Dermis microvascular lymphatic vessel endothelial cell (primary cell): ENCODE measurements around the gene GJB6. TPM values are rescaled to one million over a fixed set of nuclear protein-coding genes. Genes with fewer than 3 reads are reported as not detected.
"Not testable (repeated sequence)": the region's sequence is repeated elsewhere in the genome, so short reads cannot be mapped to it uniquely, and the experiment has no call there.

Experiments
- DNase-seq, 2 donors: peaks; one replicate each; pipeline versions ENCODE4 v3.0.0 to v3.0.0-alpha.2; 2010; ENCODE audit warnings: low read depth in 2 of 2
- total RNA-seq: library from RNA; depleted of rRNA; stranded (reverse); fragments of >200 nt; gene quantifications from 2 replicates; pipeline ENCODE4 v1.2.1, GENCODE V29; 2014

The GJB6 gene
- not detected in 2 replicates for total RNA-seq

- DNase-seq = no peak
Measured at GRCh38 chr13:20231839-20232555, at the start of gene GJB6. Gene GJB6, minus strand, starts transcription at chr13:20232319. Its CDS starts 8,839 bp downstream, at chr13:20223480.

- DNase-seq = not testable (repeated sequence)
Measured at GRCh38 chr13:20276901-20277300, 44.8 kb upstream of the GJB6 start.

GRCh38 chr13:20274466-20274865, 42.3 kb upstream of the GJB6 start:
- no peak for DNase-seq

GRCh38 chr13:20272588-20273171, 40.6 kb upstream of the GJB6 start:
- DNase-seq = no peak

GRCh38 chr13:20272104-20272503, 40.0 kb upstream of the GJB6 start:
- DNase-seq = no peak

GRCh38 chr13:20271441-20271840, 39.3 kb upstream of the GJB6 start:
- no peak for DNase-seq

- no peak for DNase-seq
Measured at GRCh38 chr13:20270163-20270865, 38.2 kb upstream of the GJB6 start.

- DNase-seq = no peak
Measured at GRCh38 chr13:20264271-20265018, 32.3 kb upstream of the GJB6 start.

GRCh38 chr13:20263393-20264044, 31.4 kb upstream of the GJB6 start:
- DNase-seq = no peak

- no peak for DNase-seq
Measured at GRCh38 chr13:20258963-20259288, 26.8 kb upstream of the GJB6 start.

- DNase-seq = no peak
Measured at GRCh38 chr13:20258208-20258962, 26.3 kb upstream of the GJB6 start.

- DNase-seq = no peak
Measured at GRCh38 chr13:20254076-20254475, 22.0 kb upstream of the GJB6 start.

- no peak for DNase-seq
Measured at GRCh38 chr13:20249913-20250312, 17.8 kb upstream of the GJB6 start.

GRCh38 chr13:20247963-20248362, 15.8 kb upstream of the GJB6 start:
- DNase-seq = no peak

- DNase-seq = no peak
Measured at GRCh38 chr13:20247403-20247802, 15.3 kb upstream of the GJB6 start.

GRCh38 chr13:20241593-20241992, 9.5 kb upstream of the GJB6 start:
- no peak for DNase-seq

GRCh38 chr13:20239748-20240147, 7.6 kb upstream of the GJB6 start:
- DNase-seq = no peak

GRCh38 chr13:20232556-20233277, 598 bp upstream of the GJB6 start:
- no peak for DNase-seq

GRCh38 chr13:20230913-20231838, 943 bp downstream of the GJB6 start:
- DNase-seq = no peak
